HepG2 (cell line): ENCODE measurements around the gene SRSF1. TPM values are rescaled to one million over a fixed set of nuclear protein-coding genes. Genes with fewer than 3 reads are reported as not detected.

ENCODE experiments used
- BCLAF1 ChIP-seq: fragments of 450-650 bp; IDR thresholded peaks from 2 replicates; pipeline ENCODE4 v1.6.1; 2017; ENCODE audit warnings: mild to moderate bottlenecking
- DNMT3B ChIP-seq: conservative IDR thresholded peaks from 2 replicates; pipeline ENCODE4 v1.6.1; 2016; ENCODE audit warnings: missing biosample characterization, control low read depth
- ETV5 ChIP-seq: IDR thresholded peaks from 2 replicates; pipeline ENCODE4 v1.6.1; 2018; ENCODE audit warnings: missing biosample characterization, missing genetic modification reagents, inconsistent platforms, borderline replicate concordance
- HOXA3 ChIP-seq: sonication (generic); formaldehyde crosslinking; IDR thresholded peaks from 2 replicates; pipeline ENCODE4 v1.5.0; 2020; ENCODE audit warnings: missing genetic modification reagents
- NR2C2 ChIP-seq: sonication (generic); formaldehyde crosslinking; IDR thresholded peaks from 2 replicates; pipeline ENCODE4 v1.4.0; 2020; ENCODE audit warnings: missing genetic modification reagents, mild to moderate bottlenecking, moderate library complexity, borderline replicate concordance
- SMAD1 ChIP-seq: sonication (generic); formaldehyde crosslinking; IDR thresholded peaks from 2 replicates; pipeline ENCODE4 v1.4.0; 2020; ENCODE audit warnings: missing genetic modification reagents, low read depth, mild to moderate bottlenecking, borderline replicate concordance
- SUZ12 ChIP-seq: fragments of 150-350 bp; IDR thresholded peaks from 2 replicates; pipeline ENCODE4 v1.6.1; 2014; ENCODE audit warnings: low read depth, low read length
- TARDBP ChIP-seq: sonication (generic); formaldehyde crosslinking; IDR thresholded peaks from 2 replicates; pipeline ENCODE4 v1.8.0; 2022; ENCODE audit warnings: mild to moderate bottlenecking, missing genetic modification reagents
- UBTF ChIP-seq: sonication (generic); formaldehyde crosslinking; IDR thresholded peaks from 2 replicates; pipeline ENCODE4 v1.4.0; 2020; ENCODE audit warnings: mild to moderate bottlenecking, missing genetic modification reagents
- ZBTB20 ChIP-seq: sonication (generic); formaldehyde crosslinking; IDR thresholded peaks from 2 replicates; pipeline ENCODE4 v1.8.1; 2023; ENCODE audit warnings: missing genetic modification reagents, low read depth, mild to moderate bottlenecking, borderline replicate concordance
- ZNF160 ChIP-seq: sonication (generic); formaldehyde crosslinking; IDR thresholded peaks from 2 replicates; pipeline ENCODE4 v1.8.0; 2022; ENCODE audit warnings: mild to moderate bottlenecking, inconsistent platforms, missing genetic modification reagents
- ZNF251 ChIP-seq: sonication (generic); formaldehyde crosslinking; IDR thresholded peaks from 2 replicates; pipeline ENCODE4 v1.9.0; 2021; ENCODE audit warnings: mild to moderate bottlenecking, missing genetic modification reagents
- ZNF329 ChIP-seq: sonication (generic); formaldehyde crosslinking; IDR thresholded peaks from 2 replicates; pipeline ENCODE4 v1.9.0; 2021; ENCODE audit warnings: low read depth, mild to moderate bottlenecking, missing genetic modification reagents
- ZNF567 ChIP-seq: sonication (generic); formaldehyde crosslinking; IDR thresholded peaks from 2 replicates; pipeline ENCODE4 v1.8.1; 2023; ENCODE audit warnings: mild to moderate bottlenecking, missing genetic modification reagents, borderline replicate concordance
- ZNF749 ChIP-seq: sonication (generic); formaldehyde crosslinking; IDR thresholded peaks from 2 replicates; pipeline ENCODE4 v1.8.0; 2022; ENCODE audit warnings: mild to moderate bottlenecking, missing genetic modification reagents, moderate library complexity, borderline replicate concordance
- polyA plus RNA-seq, 8 experiments: library from polyadenylated mRNA; depleted of rRNA in 3 of 8; stranded (reverse) in 7 of 8; unstranded in 1 of 8; fragments of >200 nt; fragmentation: Illumina TruSeq in 4 of 8; extraction: Trizol in 4 of 8; gene quantifications; 2 replicates each; pipeline versions ENCODE4 v1.2.1 to v1.2.3, GENCODE V29; 2011 to 2016; ENCODE audit warnings: low read depth in 4 of 8, missing spikeins in 1 of 8, mixed read lengths in 1 of 8; ENCODE audit not compliant: insufficient read depth in 1 of 8
- total RNA-seq, 5 experiments: library from RNA; depleted of rRNA; stranded (reverse); fragments of >200 nt; fragmentation: Illumina TruSeq; extraction: Trizol; gene quantifications; 2 replicates each; pipeline ENCODE4 v1.2.3, GENCODE V29; 2016; ENCODE audit warnings: low read depth in 1 of 5
- TF ChIP-seq, protein P1 (sequence below): sonication (generic); formaldehyde crosslinking; IDR thresholded peaks from 2 replicates; pipeline ENCODE4 v1.5.1; 2020; ENCODE audit warnings: missing genetic modification reagents, mild to moderate bottlenecking, borderline replicate concordance
- TF ChIP-seq, protein P2 (sequence below): sonication (generic); formaldehyde crosslinking; IDR thresholded peaks from 2 replicates; pipeline ENCODE4 v1.4.0; 2020; ENCODE audit warnings: missing genetic modification reagents
- TF ChIP-seq, protein P3 (sequence below): sonication (generic); formaldehyde crosslinking; IDR thresholded peaks from 2 replicates; pipeline ENCODE4 v1.4.0; 2020; ENCODE audit warnings: missing genetic modification reagents, borderline replicate concordance

The SRSF1 gene
- total and polyA plus RNA-seq, 2 of the 13 experiments (the other 11 are each of a cell fraction or from before 2014, with no cell fraction given) = 142 to 445 TPM

DNA sequence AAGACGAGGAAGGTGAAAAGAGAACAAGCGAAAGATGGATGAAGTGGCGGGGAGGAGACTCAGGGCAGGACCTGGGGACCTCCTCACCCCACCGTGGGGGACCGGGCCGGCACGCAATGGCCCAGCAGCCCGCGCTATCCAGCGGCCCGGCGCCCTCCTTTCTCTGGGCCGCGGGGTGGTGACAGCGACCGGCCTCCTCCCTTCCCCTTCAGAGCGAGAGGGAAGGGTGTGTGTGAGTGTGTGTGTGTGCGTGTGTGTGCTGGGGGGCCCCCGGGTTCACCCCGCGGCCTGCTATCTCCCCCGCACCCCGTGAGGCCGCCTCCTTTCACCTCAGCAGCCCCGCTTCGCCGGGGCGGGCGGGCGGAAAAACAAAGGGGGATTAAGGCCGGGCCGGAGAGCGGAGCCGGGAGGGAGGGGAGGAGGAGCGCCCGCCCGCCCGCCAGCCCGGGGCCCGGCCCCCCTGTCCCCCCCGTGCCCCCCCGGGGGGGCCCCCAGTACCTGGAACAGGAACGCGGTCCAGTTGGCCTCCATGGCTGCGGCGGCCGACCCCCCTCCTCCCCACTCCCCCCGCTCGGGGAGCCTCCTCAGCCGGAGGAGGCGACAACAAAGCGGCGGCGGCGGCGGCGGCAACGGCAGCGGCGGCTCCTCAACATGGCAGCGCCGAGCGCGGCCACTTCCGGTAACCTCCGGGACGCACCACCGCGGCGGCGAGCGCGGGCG, 19.3 kb downstream of the SRSF1 start, which contains the start of gene VEZF1 (continued):
- TF ChIP-seq BCLAF1 = no peak
- no peak for TF ChIP-seq DNMT3B (CRISPR knock-in tag)
- peak; percentile 83 for TF ChIP-seq ZNF160 (CRISPR knock-in tag)
- TF ChIP-seq SMAD1 (CRISPR knock-in tag) = no peak
- peak; percentile 54; the same call in 1 of the 2 replicates for TF ChIP-seq TARDBP (CRISPR knock-in tag)
- 0 out of 2 replicates have a peak, but pooled peaks have one; percentile 28 for TF ChIP-seq ZNF749 (CRISPR knock-in tag)
- TF ChIP-seq UBTF (CRISPR knock-in tag) = peak; percentile 88
- no peak; the same call in 1 of the 2 replicates for TF ChIP-seq NR2C2 (CRISPR knock-in tag)
- TF ChIP-seq SUZ12 = no peak
- no peak for TF ChIP-seq ZNF251
- TF ChIP-seq, protein P1, sequence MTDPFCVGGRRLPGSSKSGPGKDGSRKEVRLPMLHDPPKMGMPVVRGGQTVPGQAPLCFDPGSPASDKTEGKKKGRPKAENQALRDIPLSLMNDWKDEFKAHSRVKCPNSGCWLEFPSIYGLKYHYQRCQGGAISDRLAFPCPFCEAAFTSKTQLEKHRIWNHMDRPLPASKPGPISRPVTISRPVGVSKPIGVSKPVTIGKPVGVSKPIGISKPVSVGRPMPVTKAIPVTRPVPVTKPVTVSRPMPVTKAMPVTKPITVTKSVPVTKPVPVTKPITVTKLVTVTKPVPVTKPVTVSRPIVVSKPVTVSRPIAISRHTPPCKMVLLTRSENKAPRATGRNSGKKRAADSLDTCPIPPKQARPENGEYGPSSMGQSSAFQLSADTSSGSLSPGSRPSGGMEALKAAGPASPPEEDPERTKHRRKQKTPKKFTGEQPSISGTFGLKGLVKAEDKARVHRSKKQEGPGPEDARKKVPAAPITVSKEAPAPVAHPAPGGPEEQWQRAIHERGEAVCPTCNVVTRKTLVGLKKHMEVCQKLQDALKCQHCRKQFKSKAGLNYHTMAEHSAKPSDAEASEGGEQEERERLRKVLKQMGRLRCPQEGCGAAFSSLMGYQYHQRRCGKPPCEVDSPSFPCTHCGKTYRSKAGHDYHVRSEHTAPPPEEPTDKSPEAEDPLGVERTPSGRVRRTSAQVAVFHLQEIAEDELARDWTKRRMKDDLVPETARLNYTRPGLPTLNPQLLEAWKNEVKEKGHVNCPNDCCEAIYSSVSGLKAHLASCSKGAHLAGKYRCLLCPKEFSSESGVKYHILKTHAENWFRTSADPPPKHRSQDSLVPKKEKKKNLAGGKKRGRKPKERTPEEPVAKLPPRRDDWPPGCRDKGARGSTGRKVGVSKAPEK (CRISPR knock-in tag) = no peak
- no peak; the same call in 1 of the 2 replicates for TF ChIP-seq ZBTB20
- no peak for TF ChIP-seq ZNF567 (CRISPR knock-in tag)
- TF ChIP-seq, protein P2, sequence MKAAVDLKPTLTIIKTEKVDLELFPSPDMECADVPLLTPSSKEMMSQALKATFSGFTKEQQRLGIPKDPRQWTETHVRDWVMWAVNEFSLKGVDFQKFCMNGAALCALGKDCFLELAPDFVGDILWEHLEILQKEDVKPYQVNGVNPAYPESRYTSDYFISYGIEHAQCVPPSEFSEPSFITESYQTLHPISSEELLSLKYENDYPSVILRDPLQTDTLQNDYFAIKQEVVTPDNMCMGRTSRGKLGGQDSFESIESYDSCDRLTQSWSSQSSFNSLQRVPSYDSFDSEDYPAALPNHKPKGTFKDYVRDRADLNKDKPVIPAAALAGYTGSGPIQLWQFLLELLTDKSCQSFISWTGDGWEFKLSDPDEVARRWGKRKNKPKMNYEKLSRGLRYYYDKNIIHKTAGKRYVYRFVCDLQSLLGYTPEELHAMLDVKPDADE (CRISPR knock-in tag) = peak; percentile 88
- TF ChIP-seq ZNF329 (CRISPR knock-in tag) = no peak
- peak; percentile 74; the same call in 1 of the 2 replicates for TF ChIP-seq HOXA3 (CRISPR knock-in tag)
- no peak; the same call in none of the 2 replicates for TF ChIP-seq ETV5
- TF ChIP-seq, protein P3, sequence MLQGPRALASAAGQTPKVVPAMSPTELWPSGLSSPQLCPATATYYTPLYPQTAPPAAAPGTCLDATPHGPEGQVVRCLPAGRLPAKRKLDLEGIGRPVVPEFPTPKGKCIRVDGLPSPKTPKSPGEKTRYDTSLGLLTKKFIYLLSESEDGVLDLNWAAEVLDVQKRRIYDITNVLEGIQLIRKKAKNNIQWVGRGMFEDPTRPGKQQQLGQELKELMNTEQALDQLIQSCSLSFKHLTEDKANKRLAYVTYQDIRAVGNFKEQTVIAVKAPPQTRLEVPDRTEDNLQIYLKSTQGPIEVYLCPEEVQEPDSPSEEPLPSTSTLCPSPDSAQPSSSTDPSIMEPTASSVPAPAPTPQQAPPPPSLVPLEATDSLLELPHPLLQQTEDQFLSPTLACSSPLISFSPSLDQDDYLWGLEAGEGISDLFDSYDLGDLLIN (CRISPR knock-in tag) = no peak
